Panc1 (cell line): ENCODE data around the gene LRRTM3.

Source experiments
- POLR2AphosphoS5 ChIP-seq: IDR thresholded peaks from 2 replicates; pipeline ENCODE4 v1.6.1; 2012; ENCODE audit warnings: mild to moderate bottlenecking, low read depth, low read length, moderate library complexity
- SIN3A ChIP-seq: IDR thresholded peaks from 2 replicates; pipeline ENCODE4 v1.6.1; 2012; ENCODE audit warnings: low read depth, mild to moderate bottlenecking, low read length, moderate library complexity, borderline replicate concordance; ENCODE audit not compliant: insufficient read depth
- TCF7L2 ChIP-seq: IDR thresholded peaks from 2 replicates; pipeline ENCODE4 v1.6.1; 2011; ENCODE audit warnings: mild to moderate bottlenecking, low read depth, low read length, inconsistent platforms
- TF ChIP-seq, protein P1 (sequence below): fragments of 450-650 bp; IDR thresholded peaks from 2 replicates; pipeline ENCODE4 v1.5.1; 2017; ENCODE audit warnings: mild to moderate bottlenecking
- TF ChIP-seq, protein P2 (sequence below), 2 experiments: IDR thresholded peaks; 2 replicates each; pipeline ENCODE4 v1.6.1; 2011 to 2012; ENCODE audit warnings: low read depth in 2 of 2, control low read depth in 1 of 2, low read length in 1 of 2, mild to moderate bottlenecking in 1 of 2, moderate library complexity in 1 of 2; ENCODE audit not compliant: insufficient read depth in 1 of 2

DNA sequence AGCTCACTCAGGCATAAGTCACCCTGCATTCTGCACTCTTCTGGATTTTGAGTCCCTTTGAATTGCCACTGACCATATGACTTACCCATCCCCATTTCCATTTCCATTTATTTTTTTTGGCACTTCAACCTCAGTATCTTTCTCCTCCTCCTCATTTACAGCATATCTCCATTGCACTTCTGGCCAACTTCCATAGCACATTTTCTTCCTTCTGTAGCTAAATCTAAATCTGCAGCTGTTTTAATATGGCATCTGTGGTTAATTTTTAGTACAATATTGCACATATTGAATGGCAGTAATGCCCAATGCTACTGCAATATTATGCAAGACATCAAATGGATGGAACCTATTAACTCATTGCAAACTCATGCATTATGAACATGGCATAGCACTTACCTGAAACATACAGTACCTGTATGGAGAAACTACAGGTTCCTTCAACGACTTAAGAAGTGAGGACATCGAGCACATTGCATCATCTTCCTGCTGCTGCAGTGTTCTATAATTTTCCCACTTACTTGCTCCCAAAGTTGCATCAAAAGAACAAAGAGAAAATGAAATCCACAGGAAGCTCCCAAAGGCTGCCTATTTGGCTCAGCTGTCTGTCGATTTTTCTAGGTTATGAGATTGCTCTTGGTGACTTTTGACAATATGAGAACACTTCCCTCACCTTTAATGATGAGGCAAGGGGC is 55.7 kb downstream of the LRRTM3 start:
- TF ChIP-seq, protein P1, sequence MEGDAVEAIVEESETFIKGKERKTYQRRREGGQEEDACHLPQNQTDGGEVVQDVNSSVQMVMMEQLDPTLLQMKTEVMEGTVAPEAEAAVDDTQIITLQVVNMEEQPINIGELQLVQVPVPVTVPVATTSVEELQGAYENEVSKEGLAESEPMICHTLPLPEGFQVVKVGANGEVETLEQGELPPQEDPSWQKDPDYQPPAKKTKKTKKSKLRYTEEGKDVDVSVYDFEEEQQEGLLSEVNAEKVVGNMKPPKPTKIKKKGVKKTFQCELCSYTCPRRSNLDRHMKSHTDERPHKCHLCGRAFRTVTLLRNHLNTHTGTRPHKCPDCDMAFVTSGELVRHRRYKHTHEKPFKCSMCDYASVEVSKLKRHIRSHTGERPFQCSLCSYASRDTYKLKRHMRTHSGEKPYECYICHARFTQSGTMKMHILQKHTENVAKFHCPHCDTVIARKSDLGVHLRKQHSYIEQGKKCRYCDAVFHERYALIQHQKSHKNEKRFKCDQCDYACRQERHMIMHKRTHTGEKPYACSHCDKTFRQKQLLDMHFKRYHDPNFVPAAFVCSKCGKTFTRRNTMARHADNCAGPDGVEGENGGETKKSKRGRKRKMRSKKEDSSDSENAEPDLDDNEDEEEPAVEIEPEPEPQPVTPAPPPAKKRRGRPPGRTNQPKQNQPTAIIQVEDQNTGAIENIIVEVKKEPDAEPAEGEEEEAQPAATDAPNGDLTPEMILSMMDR = no peak
- TF ChIP-seq SIN3A (no peak), POLR2AphosphoS5 (no peak), TCF7L2 (no peak)
- TF ChIP-seq, protein P2, sequence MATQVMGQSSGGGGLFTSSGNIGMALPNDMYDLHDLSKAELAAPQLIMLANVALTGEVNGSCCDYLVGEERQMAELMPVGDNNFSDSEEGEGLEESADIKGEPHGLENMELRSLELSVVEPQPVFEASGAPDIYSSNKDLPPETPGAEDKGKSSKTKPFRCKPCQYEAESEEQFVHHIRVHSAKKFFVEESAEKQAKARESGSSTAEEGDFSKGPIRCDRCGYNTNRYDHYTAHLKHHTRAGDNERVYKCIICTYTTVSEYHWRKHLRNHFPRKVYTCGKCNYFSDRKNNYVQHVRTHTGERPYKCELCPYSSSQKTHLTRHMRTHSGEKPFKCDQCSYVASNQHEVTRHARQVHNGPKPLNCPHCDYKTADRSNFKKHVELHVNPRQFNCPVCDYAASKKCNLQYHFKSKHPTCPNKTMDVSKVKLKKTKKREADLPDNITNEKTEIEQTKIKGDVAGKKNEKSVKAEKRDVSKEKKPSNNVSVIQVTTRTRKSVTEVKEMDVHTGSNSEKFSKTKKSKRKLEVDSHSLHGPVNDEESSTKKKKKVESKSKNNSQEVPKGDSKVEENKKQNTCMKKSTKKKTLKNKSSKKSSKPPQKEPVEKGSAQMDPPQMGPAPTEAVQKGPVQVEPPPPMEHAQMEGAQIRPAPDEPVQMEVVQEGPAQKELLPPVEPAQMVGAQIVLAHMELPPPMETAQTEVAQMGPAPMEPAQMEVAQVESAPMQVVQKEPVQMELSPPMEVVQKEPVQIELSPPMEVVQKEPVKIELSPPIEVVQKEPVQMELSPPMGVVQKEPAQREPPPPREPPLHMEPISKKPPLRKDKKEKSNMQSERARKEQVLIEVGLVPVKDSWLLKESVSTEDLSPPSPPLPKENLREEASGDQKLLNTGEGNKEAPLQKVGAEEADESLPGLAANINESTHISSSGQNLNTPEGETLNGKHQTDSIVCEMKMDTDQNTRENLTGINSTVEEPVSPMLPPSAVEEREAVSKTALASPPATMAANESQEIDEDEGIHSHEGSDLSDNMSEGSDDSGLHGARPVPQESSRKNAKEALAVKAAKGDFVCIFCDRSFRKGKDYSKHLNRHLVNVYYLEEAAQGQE (IDR thresholded peaks at IDR 0.05; ENCODE audit: insufficient read depth in 1 of 2, low read depth in 2 of 2, low read length in 1 of 2) = no peak
